K562 (cell line): ENCODE results near the gene RHD. TPM values are rescaled to one million over a fixed set of nuclear protein-coding genes. Genes with fewer than 3 reads are reported as not detected.
A peak's percentile ranks its signal among the peaks of the same experiment; 100 is the strongest.

Experiments used
- FOXK1 ChIP-seq: sonication (generic); formaldehyde crosslinking; IDR thresholded peaks from 2 replicates; pipeline ENCODE4 v1.8.0; 2022; ENCODE audit warnings: missing genetic modification reagents, mild to moderate bottlenecking, borderline replicate concordance
- KLF1 ChIP-seq: fragments of 450-650 bp; IDR thresholded peaks from 2 replicates; pipeline ENCODE4 v1.6.1; 2016; ENCODE audit warnings: missing genetic modification characterization, missing compliant biosample characterization
- MXD1 ChIP-seq: fragments of 250-450 bp; sonication (Bioruptor Pico); IDR thresholded peaks from 2 replicates; pipeline ENCODE4 v1.8.0; 2021; ENCODE audit warnings: borderline replicate concordance, mild to moderate bottlenecking, moderate library complexity; ENCODE audit not compliant: poor library complexity, severe bottlenecking
- NONO ChIP-seq, 2 experiments: fragments of 200-400 bp in 1 of 2; fragments of 450-650 bp in 1 of 2; formaldehyde crosslinking in 1 of 2; IDR thresholded peaks; 2 replicates each; pipeline ENCODE4 v1.6.1; 2017; ENCODE audit warnings: low read depth in 2 of 2, mild to moderate bottlenecking in 2 of 2, moderate library complexity in 2 of 2, low read length in 1 of 2
- NUFIP1 ChIP-seq: fragments of 450-650 bp; IDR thresholded peaks from 2 replicates; pipeline ENCODE4 v1.6.1; 2018; ENCODE audit not compliant: partially characterized antibody
- POLR2G ChIP-seq: fragments of 200-400 bp; formaldehyde crosslinking; IDR thresholded peaks from 2 replicates; pipeline ENCODE4 v1.6.1; 2017; ENCODE audit warnings: low read depth, mild to moderate bottlenecking, antibody characterized with exemption, low read length, moderate library complexity
- POLR2H ChIP-seq: IDR thresholded peaks from 2 replicates; pipeline ENCODE4 v1.6.1; 2016; ENCODE audit warnings: missing genetic modification characterization, low read depth, mild to moderate bottlenecking, control low read depth, missing compliant biosample characterization, moderate library complexity
- REST ChIP-seq, 2 experiments: fragments of 450-650 bp; formaldehyde crosslinking in 1 of 2; IDR thresholded peaks; 2 replicates each; pipeline versions ENCODE4 v1.4.0 to v1.6.1; 2014 to 2020; ENCODE audit warnings: mild to moderate bottlenecking in 2 of 2, borderline replicate concordance in 1 of 2, low read depth in 1 of 2
- TOE1 ChIP-seq, 2 experiments: fragments of 450-650 bp in 1 of 2; sonication (generic) in 1 of 2; formaldehyde crosslinking in 1 of 2; IDR thresholded peaks; 2 replicates each; pipeline versions ENCODE4 v1.7.1 to v1.8.0; 2016 to 2022; ENCODE audit warnings: borderline replicate concordance in 2 of 2, mild to moderate bottlenecking in 2 of 2, antibody characterized with exemption in 1 of 2, inconsistent platforms in 1 of 2, low read depth in 1 of 2, missing genetic modification reagents in 1 of 2, moderate library complexity in 1 of 2
- UBTF ChIP-seq, 2 experiments: IDR thresholded peaks; 2 replicates each; pipeline ENCODE4 v1.6.1; 2012; ENCODE audit warnings: improper control_type of control experiment in 2 of 2, low read depth in 2 of 2, low read length in 2 of 2, borderline replicate concordance in 1 of 2
- YBX1 ChIP-seq: fragments of 450-650 bp; IDR thresholded peaks from 2 replicates; pipeline ENCODE4 v1.7.1; 2016; ENCODE audit warnings: mild to moderate bottlenecking
- ZNF655 ChIP-seq: fragments of 250-450 bp; sonication (Bioruptor Pico); IDR thresholded peaks from 2 replicates; pipeline ENCODE4 v1.5.0; 2021
- polyA plus RNA-seq, 8 experiments: library from polyadenylated mRNA; depleted of rRNA in 4 of 8; stranded (reverse) in 5 of 8; unstranded in 3 of 8; fragments of >200 nt; fragmentation: Nextera tagmentation in 2 of 8; fragmentation: Illumina TruSeq in 1 of 8; extraction: Ambion mirVana in 2 of 8; extraction: Trizol in 1 of 8; gene quantifications; 2 replicates each; pipeline versions ENCODE4 v1.2.1 to v1.2.3, GENCODE V29; 2011 to 2014; ENCODE audit warnings: inconsistent platforms in 1 of 8, missing spikeins in 1 of 8
- total RNA-seq, 7 experiments: library from RNA; depleted of rRNA in 6 of 7; stranded (reverse); fragments of >200 nt in 6 of 7; fragmentation: Illumina TruSeq in 2 of 7; extraction: Trizol in 2 of 7; gene quantifications; 2 replicates each; pipeline versions ENCODE4 v1.2.1 to v1.2.3, GENCODE V29; 2011 to 2021; ENCODE audit warnings: low replicate concordance in 1 of 7

The RHD gene
- total and polyA plus RNA-seq, 9 of the 15 experiments (the other 6 are each of a cell fraction or from before 2014, with no cell fraction given): 8.8 to 32.4 (median 15.0) TPM

- TF ChIP-seq POLR2H (peak; percentile 66), MXD1 (CRISPR knock-in tag) (no peak), NONO (IDR thresholded peaks at IDR 0.05; ENCODE audit: low read depth in 2 of 2, low read length in 1 of 2) (peak; percentile 49 to 78; a peak in 3 of 4 replicates), TOE1 (IDR thresholded peaks at IDR 0.05; ENCODE audit: borderline replicate concordance) (peak; percentile 79), TOE1 (CRISPR knock-in tag; IDR thresholded peaks at IDR 0.05; ENCODE audit: borderline replicate concordance, low read depth) (no peak), FOXK1 (CRISPR knock-in tag) (0 out of 2 replicates have a peak, but pooled peaks have one; percentile 20), KLF1 (peak; percentile 55; the same call in 1 of the 2 replicates), YBX1 (no peak), NUFIP1 (no peak), POLR2G (peak; percentile 86), UBTF (IDR thresholded peaks at IDR 0.05; ENCODE audit: borderline replicate concordance in 1 of 2, low read depth in 2 of 2, low read length in 2 of 2) (peak; percentile 88 to 95), REST (IDR thresholded peaks at IDR 0.05; ENCODE audit: borderline replicate concordance) (peak; percentile 22; the same call in 1 of the 2 replicates), REST (CRISPR knock-in tag; IDR thresholded peaks at IDR 0.05; ENCODE audit: low read depth) (peak; percentile 59; the same call in 1 of the 2 replicates), ZNF655 (CRISPR knock-in tag) (no peak)
Measured at GRCh38 chr1:25338188-25338981, 66.1 kb downstream of the RHD start, which contains the start of gene TMEM50A (continued).
